ENCODE measurements around the gene NFKBIE. TPM values are rescaled to one million over a fixed set of nuclear protein-coding genes. Genes with fewer than 3 reads are reported as not detected.

The NFKBIE gene
- total RNA-seq, 1 experiment from 2014 or later = 7.4 TPM

- Histone ChIP-seq H2AFZ (ENCODE audit: low read length) (no peak overlapping the region), H3K27ac (ENCODE audit: low read length) (no peak overlapping the region), H3K9me2 (replicated peaks; ENCODE audit: low read length) (no peaks in the 10 kb centered on the region), H3K4me1 (ENCODE audit: insufficient read depth, low read length) (peaks cover 23% of the 10 kb centered on the region), H4K20me1 (ENCODE audit: low read length) (no peaks in the 10 kb centered on the region), H3K27me3 (ENCODE audit: low read length) (peaks cover 28% of the 10 kb centered on the region), H3F3A (ENCODE audit: low read length, unreplicated experiment) (no peaks in the 10 kb centered on the region), H3K79me2 (ENCODE audit: low read length) (peaks cover 24% of the 10 kb centered on the region), H3K4me2 (ENCODE audit: low read length) (no peak overlapping the region), H3K4me3 (ENCODE audit: low read length) (no peak overlapping the region), H3K9me3 (ENCODE audit: low read length) (no peaks in the 10 kb centered on the region), H3K9ac (ENCODE audit: low read length) (no peak overlapping the region), H3K36me3 (ENCODE audit: low read depth, low read length) (no peaks in the 10 kb centered on the region)
- ChIA-PET POLR2A (ENCODE audit: unreplicated experiment) (no interaction called here), CTCF (interaction anchor here (0.6 to 1.9 kb wide), 2 partner anchors 72 to 186 kb away, joined by 3 to 7 read pairs; no protein-coding TSS in a partner anchor)
- no TSS peak for BruUV-seq (replicated peaks)
- DNase-seq (no peak), ATAC-seq (no peak)
- TF ChIP-seq CTCF (conservative IDR thresholded peaks at IDR 0.05; ENCODE audit: low read depth, low read length) (no peak), EZH2 (IDR thresholded peaks at IDR 0.05; ENCODE audit: low read length, unreplicated experiment) (no peak), EZH2phosphoT487 (IDR thresholded peaks at IDR 0.05; ENCODE audit: borderline replicate concordance, low read length) (no peak)
- intact Hi-C loops (cut with micrococcal nuclease) = loop anchor here (5.0 kb wide), 1 partner anchor 35 kb away; no protein-coding TSS in a partner anchor
Observed at GRCh38 chr6:44267252-44267651, 1.9 kb upstream of the NFKBIE start.

GRCh38 chr6:44266347-44266746, 996 bp upstream of the NFKBIE start:
- no TSS peak for BruUV-seq (replicated peaks)
- no peaks in the 10 kb centered on the region for H3K9me2 ChIP-seq (replicated peaks; ENCODE audit: low read length)
- intact Hi-C loops (cut with micrococcal nuclease) = loop anchor here (5.0 kb wide), 1 partner anchor 36 kb away; no protein-coding TSS in a partner anchor
- ChIA-PET CTCF (interaction anchor here (0.6 kb wide), 1 partner anchor 187 kb away, joined by 3 read pairs; no protein-coding TSS in a partner anchor), POLR2A (ENCODE audit: unreplicated experiment) (no interaction called here)
- H3F3A ChIP-seq (ENCODE audit: low read length, unreplicated experiment) = no peaks in the 10 kb centered on the region
- no peak overlapping the region for H3K4me2 ChIP-seq (ENCODE audit: low read length)
- H3K27ac ChIP-seq (ENCODE audit: low read length) = no peak overlapping the region
- peaks cover 23% of the 10 kb centered on the region for H3K4me1 ChIP-seq (ENCODE audit: insufficient read depth, low read length)
- no peaks in the 10 kb centered on the region for H3K36me3 ChIP-seq (ENCODE audit: low read depth, low read length)
- H3K79me2 ChIP-seq (ENCODE audit: low read length) = peaks cover 24% of the 10 kb centered on the region
- no peak for TF ChIP-seq CTCF (conservative IDR thresholded peaks at IDR 0.05; ENCODE audit: low read depth, low read length)
- TF ChIP-seq EZH2phosphoT487 (IDR thresholded peaks at IDR 0.05; ENCODE audit: borderline replicate concordance, low read length) = no peak
- no peak for TF ChIP-seq EZH2 (IDR thresholded peaks at IDR 0.05; ENCODE audit: low read length, unreplicated experiment)
- H2AFZ ChIP-seq (ENCODE audit: low read length) = no peak overlapping the region
- no peak overlapping the region for H3K4me3 ChIP-seq (ENCODE audit: low read length)
- DNase-seq (no peak), ATAC-seq (no peak)
- no peaks in the 10 kb centered on the region for H3K9me3 ChIP-seq (ENCODE audit: low read length)
- H3K9ac ChIP-seq (ENCODE audit: low read length) = no peak overlapping the region
- H3K27me3 ChIP-seq (ENCODE audit: low read length) = peaks cover 19% of the 10 kb centered on the region
- no peaks in the 10 kb centered on the region for H4K20me1 ChIP-seq (ENCODE audit: low read length)

GRCh38 chr6:44265722-44266233, 427 bp upstream of the NFKBIE start:
- no peak overlapping the region for H3K9ac ChIP-seq (ENCODE audit: low read length)
- H3K4me2 ChIP-seq (ENCODE audit: low read length) = no peak overlapping the region

More at GRCh38 chr6:44265722-44266233, 427 bp upstream of the NFKBIE start:
- Histone ChIP-seq H3K9me3 (ENCODE audit: low read length) (no peaks in the 10 kb centered on the region), H3K27ac (ENCODE audit: low read length) (no peak overlapping the region), H2AFZ (ENCODE audit: low read length) (no peak overlapping the region), H3K79me2 (ENCODE audit: low read length) (peaks cover 24% of the 10 kb centered on the region), H3K27me3 (ENCODE audit: low read length) (peaks cover 14% of the 10 kb centered on the region), H3K36me3 (ENCODE audit: low read depth, low read length) (no peaks in the 10 kb centered on the region), H3F3A (ENCODE audit: low read length, unreplicated experiment) (no peaks in the 10 kb centered on the region), H3K4me3 (ENCODE audit: low read length) (no peak overlapping the region; the same call in 1 of the 2 replicates), H3K9me2 (replicated peaks; ENCODE audit: low read length) (no peaks in the 10 kb centered on the region), H4K20me1 (ENCODE audit: low read length) (no peaks in the 10 kb centered on the region), H3K4me1 (ENCODE audit: insufficient read depth, low read length) (peaks cover 23% of the 10 kb centered on the region)
- POLR2A ChIA-PET (ENCODE audit: unreplicated experiment) = no interaction called here
- BruUV-seq (replicated peaks) = no TSS peak
- TF ChIP-seq CTCF (conservative IDR thresholded peaks at IDR 0.05; ENCODE audit: low read depth, low read length) (no peak), EZH2phosphoT487 (IDR thresholded peaks at IDR 0.05; ENCODE audit: borderline replicate concordance, low read length) (no peak), EZH2 (IDR thresholded peaks at IDR 0.05; ENCODE audit: low read length, unreplicated experiment) (no peak)
- intact Hi-C loops (cut with micrococcal nuclease) = loop anchor here (5.0 kb wide), 1 partner anchor 37 kb away; no protein-coding TSS in a partner anchor
- CTCF ChIA-PET = no interaction called here
- DNase-seq = no peak
- no peak for ATAC-seq
